NCI-H446 treated with DMSO at 0.1 percent for 48 hours (cell line): ENCODE measurements around the gene ESAM.

Source experiments
- DNase-seq: peaks from one replicate; lab custom pipeline; 2025; lab: John Stamatoyannopoulos, UW

Gene ESAM

GRCh38 chr11:124732230-124732629 is 29.9 kb downstream of the ESAM start:
- no peak for DNase-seq

- no peak for DNase-seq
Observed at GRCh38 chr11:124729571-124729970, 32.5 kb downstream of the ESAM start.

GRCh38 chr11:124728134-124728533 is 34.0 kb downstream of the ESAM start:
- DNase-seq = no peak

- DNase-seq = no peak
Observed at GRCh38 chr11:124727474-124727873, 34.6 kb downstream of the ESAM start.

- no peak for DNase-seq
Observed at GRCh38 chr11:124725719-124726105, 36.4 kb downstream of the ESAM start.

GRCh38 chr11:124724979-124725718 is 36.9 kb downstream of the ESAM start:
- DNase-seq = no peak

GRCh38 chr11:124722176-124722575 is 39.9 kb downstream of the ESAM start:
- no peak for DNase-seq

- no peak for DNase-seq
Observed at GRCh38 chr11:124719534-124719933, 42.6 kb downstream of the ESAM start.

- DNase-seq = no peak
Observed at GRCh38 chr11:124718801-124719200, 43.3 kb downstream of the ESAM start.

- DNase-seq = no peak
Observed at GRCh38 chr11:124717786-124718651, 44.1 kb downstream of the ESAM start.

- no peak for DNase-seq
Observed at GRCh38 chr11:124717421-124717785, 44.7 kb downstream of the ESAM start.

- DNase-seq = no peak
Observed at GRCh38 chr11:124716591-124716990, 45.5 kb downstream of the ESAM start.

GRCh38 chr11:124712392-124712791 is 49.7 kb downstream of the ESAM start:
- no peak for DNase-seq

- DNase-seq = no peak
Observed at GRCh38 chr11:124707829-124708228, 54.3 kb downstream of the ESAM start.
